GM12891 (cell line): Measurements from ENCODE around the gene CD69.

Experiments used
- DNase-seq: peaks from one replicate; pipeline ENCODE4 v3.0.0; 2011; ENCODE audit warnings: low spot score; ENCODE audit not compliant: insufficient read length
- FAIRE-seq: peaks from 2 replicates; lab custom pipeline; 2011; peaks lifted over from hg19 to GRCh38; lab: Jason Lieb, UNC
- PAX5 ChIP-seq: IDR thresholded peaks from 2 replicates; pipeline ENCODE4 v1.6.1; 2011; ENCODE audit warnings: low read length, moderate library complexity, mild to moderate bottlenecking; ENCODE audit not compliant: insufficient read depth, severe bottlenecking
- POLR2A ChIP-seq: IDR thresholded peaks from 2 replicates; pipeline ENCODE4 v1.6.1; 2011; ENCODE audit warnings: low read depth, low read length, control low read depth
- POLR2AphosphoS5 ChIP-seq: IDR thresholded peaks from 2 replicates; pipeline ENCODE4 v1.6.1; 2011; ENCODE audit warnings: low read depth, low read length, control low read depth
- POU2F2 ChIP-seq: IDR thresholded peaks from 2 replicates; pipeline ENCODE4 v1.6.1; 2011; ENCODE audit warnings: low read depth, mild to moderate bottlenecking, control low read depth, low read length, moderate library complexity
- SPI1 ChIP-seq: IDR thresholded peaks from 2 replicates; pipeline ENCODE4 v1.6.1; 2011; ENCODE audit warnings: low read depth, low read length, control low read depth
- TAF1 ChIP-seq: IDR thresholded peaks from 2 replicates; pipeline ENCODE4 v1.6.1; 2011; ENCODE audit warnings: low read depth, low read length, control low read depth

Gene CD69

DNA sequence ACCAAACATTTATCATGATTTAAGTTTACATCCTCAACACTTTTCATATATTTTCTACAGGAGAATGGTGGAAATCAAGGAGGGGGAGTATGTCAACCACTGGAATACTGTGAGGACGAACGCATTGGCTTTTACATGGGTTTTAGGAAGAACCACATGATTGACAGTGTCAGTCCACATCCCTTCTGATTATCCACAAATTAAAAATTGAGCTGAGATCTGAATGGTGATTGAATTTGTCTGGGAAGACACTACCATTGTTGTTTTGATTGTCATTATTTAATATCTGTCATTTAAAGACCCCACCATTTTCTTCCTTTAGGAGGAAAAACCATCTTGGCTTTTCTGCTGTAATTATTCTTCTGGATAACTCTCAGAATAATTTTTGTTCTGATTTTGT is 35.2 kb upstream of the CD69 start:
- TF ChIP-seq TAF1 (no peak), SPI1 (no peak), POU2F2 (no peak), PAX5 (no peak), POLR2AphosphoS5 (no peak), POLR2A (no peak)
- DNase-seq: no peak
- FAIRE-seq: no peak

DNA sequence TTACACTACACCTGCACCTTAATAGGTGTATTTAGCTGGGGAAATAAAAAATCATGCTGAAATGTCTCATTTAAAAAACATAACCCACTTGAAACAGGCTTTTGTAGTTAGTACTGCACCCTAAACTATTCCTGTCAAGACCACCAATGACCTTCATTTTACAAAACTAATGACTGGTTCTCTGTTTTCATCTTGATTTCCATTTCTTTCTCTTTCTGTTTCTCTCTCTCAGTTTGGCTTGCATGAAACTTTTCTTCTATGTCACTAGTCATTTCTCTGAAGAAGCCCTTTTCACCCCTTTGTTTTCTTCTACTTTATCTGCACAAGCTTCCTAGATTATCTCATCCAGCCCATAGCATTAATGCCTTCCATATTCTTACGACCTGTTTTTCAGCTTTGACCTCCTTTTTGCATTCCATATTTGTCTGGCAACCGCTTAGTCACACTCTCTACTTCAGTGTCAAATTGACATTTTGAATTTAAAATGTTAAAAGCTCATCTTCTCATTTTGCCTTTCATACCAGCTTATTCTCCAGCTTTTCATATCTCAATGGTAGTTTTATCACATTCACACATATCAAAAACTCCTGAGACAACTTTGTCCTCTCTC is 33.9 kb upstream of the CD69 start:
- FAIRE-seq (no peak), DNase-seq (no peak)
- TF ChIP-seq POLR2AphosphoS5 (no peak), POU2F2 (no peak), SPI1 (no peak), PAX5 (no peak), POLR2A (no peak)

- FAIRE-seq (peak; percentile 43), DNase-seq (no peak)
- TF ChIP-seq POLR2AphosphoS5 (no peak), SPI1 (no peak), POU2F2 (no peak), POLR2A (no peak), PAX5 (no peak), TAF1 (no peak)
Measured at GRCh38 chr12:9793779-9794395, 33.2 kb upstream of the CD69 start.

DNA sequence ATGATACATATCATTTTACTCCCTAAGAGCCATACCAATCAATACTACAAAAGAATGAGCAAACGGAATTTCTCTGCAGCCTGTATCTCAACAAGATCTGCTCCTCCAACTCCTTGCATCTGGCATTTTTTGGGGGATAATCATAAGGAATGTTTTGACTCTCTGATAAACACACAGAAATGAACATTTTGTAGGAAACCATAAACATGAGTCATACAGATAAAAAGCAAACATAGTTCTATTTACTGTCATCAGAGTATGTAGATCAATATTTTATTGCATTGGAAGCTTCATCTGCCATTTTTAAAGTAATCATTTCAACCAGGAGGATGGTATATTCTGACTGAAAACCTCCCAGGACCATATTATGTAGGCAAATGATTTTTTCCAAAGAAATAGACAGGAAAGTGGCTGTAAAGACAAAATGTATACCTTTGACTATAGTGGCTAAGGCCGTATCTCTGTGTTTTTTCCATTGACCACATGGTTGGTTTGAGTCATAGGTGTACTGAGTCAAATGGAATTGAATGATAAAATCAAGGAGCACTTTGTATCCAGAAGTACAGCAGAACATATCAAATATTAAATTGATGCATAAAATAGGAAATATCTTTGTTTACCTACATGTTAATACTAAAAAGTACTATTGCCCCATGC is 32.4 kb upstream of the CD69 start:
- DNase-seq: no peak
- TF ChIP-seq PAX5: no peak
- no peak for TF ChIP-seq POLR2AphosphoS5
- TF ChIP-seq SPI1: no peak
- no peak for TF ChIP-seq TAF1
- no peak for TF ChIP-seq POLR2A
- no peak for TF ChIP-seq POU2F2
- FAIRE-seq: no peak

GRCh38 chr12:9792185-9792900 is 31.6 kb upstream of the CD69 start:
- DNase-seq: no peak
- TF ChIP-seq SPI1: no peak
- TF ChIP-seq POU2F2: no peak
- TF ChIP-seq TAF1: no peak
- no peak for TF ChIP-seq POLR2AphosphoS5
- no peak for TF ChIP-seq POLR2A
- no peak for TF ChIP-seq PAX5
- FAIRE-seq: no peak

DNA sequence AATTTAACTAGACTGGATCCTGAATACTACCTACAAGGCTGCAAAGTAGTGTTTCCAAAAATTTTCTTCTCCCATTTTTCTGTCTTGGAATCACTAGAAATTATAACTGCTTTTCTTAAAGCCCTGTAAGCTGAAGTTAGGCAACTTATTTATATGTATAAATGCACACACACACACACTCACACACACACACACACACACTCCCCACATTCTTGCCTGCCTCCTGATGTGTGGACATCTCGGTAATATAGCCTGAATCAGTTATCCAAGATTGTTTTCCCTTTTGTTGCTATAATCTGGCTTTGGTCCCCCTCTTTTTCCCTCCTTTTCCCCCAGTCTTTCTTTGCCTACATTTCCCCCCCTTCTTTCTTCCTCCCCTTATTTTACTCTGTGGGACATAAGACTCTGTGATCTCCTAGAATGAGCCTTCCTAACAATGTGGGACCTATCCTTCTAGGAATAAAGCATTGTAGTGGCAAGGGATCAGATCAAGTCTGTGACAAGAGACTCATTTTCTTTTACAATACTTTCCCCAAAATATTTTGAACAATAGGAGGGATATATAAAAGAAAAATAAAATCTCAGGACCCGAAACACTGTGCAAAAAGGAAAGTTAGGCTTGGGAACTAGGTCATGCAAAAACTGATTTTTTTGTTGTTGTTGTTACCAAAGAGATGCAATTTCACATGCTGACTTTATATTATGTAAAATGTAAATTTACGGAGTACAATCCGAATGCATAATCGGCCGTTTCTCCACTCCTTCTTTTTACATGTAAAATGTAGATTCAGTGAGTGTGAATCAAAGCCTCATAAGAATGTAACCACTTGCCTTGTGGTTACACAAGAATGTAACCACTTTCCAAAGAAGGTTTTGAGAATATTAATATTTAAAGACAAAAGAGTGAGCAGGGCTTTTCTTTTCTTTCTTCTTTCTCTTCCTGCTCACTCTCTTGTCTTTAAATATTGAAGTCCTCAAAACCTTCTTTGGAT is 26.3 kb upstream of the CD69 start:
- FAIRE-seq (no peak), DNase-seq (no peak)
- TF ChIP-seq POU2F2: no peak
- TF ChIP-seq PAX5: no peak
- no peak for TF ChIP-seq POLR2AphosphoS5
- TF ChIP-seq TAF1: no peak

DNA sequence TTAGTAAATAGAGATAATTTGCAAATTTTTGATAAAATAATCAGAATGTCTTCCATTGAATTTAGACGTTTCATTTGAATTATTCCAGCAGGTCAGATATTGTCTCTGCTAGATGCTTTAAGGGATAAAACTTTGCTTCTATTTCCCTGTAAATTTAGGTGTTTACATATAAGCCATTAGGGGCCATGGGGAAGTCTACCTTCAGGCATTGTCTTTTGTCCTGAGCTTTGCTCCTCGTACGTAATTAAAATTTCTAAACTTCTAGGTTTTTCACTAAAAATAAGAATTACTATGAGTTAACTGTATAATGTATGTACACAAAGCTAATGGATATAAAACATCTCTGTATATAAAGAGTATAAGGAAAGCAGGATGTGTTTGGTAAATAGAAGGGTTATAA is 24.1 kb upstream of the CD69 start:
- FAIRE-seq (no peak), DNase-seq (no peak)
- TF ChIP-seq POLR2AphosphoS5 (no peak), POU2F2 (no peak), POLR2A (no peak), PAX5 (no peak), SPI1 (no peak), TAF1 (no peak)

GRCh38 chr12:9784326-9784725 is 23.6 kb upstream of the CD69 start:
- TF ChIP-seq PAX5: no peak
- no peak for TF ChIP-seq POLR2A
- TF ChIP-seq POLR2AphosphoS5: no peak
- no peak for TF ChIP-seq POU2F2
- TF ChIP-seq TAF1: no peak
- TF ChIP-seq SPI1: no peak
- FAIRE-seq: no peak
- no peak for DNase-seq
